Measurements from ENCODE around the gene OR2L13. TPM values are rescaled to one million over a fixed set of nuclear protein-coding genes. Genes with fewer than 3 reads are reported as not detected.
"Not testable (repeated sequence)": the region's sequence is repeated elsewhere in the genome, so short reads cannot be mapped to it uniquely, and the experiment has no call there.

Gene OR2L13
- total RNA-seq (under 1 TPM in 1 of 2 donors, not detected in 1; 0.21 TPM), total RNA-seq (0 reads per million in 2 donors)

DNA sequence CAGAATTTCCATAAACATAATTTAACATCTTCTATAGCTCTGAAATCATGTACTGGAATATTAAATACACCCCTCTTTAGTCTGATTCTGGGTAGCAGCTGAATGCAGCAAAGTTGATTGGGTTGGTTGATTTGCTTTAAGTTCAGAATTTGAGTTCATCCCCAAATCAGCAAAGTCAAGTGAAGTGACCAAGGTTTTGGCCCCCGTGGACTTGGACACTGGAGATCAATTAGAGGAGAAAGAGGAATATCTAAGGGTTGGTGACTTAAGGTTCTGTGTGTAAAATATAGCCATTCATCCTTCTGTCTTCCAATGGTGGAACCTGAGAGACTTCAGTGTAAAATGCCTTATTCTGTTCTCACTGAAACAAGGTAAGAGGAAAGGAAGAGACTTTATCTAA, at the start of gene OR2L13:
OR2L13 (plus strand) TSS at position 301 of the 400 bp plus-strand sequence. CDS start 4,192 bp downstream, outside the sequence.
- H3K9me3 ChIP-seq (ENCODE audit: control insufficient read depth, low read length, poor library complexity, severe bottlenecking): no peaks in the 10 kb centered on the region
- no peak for DNase-seq
- H3K27me3 Mint-ChIP-seq: no peaks in the 10 kb centered on the region
- no peaks in the 10 kb centered on the region for H3K36me3 Mint-ChIP-seq (ENCODE audit: low read depth)
- H3K27ac Mint-ChIP-seq: no peak within 1 kb of the TSS
- no peaks in the 10 kb centered on the region for H3K4me1 Mint-ChIP-seq
- no peak for ATAC-seq
- H3K4me3 Mint-ChIP-seq: no peak within 1 kb of the TSS

DNA sequence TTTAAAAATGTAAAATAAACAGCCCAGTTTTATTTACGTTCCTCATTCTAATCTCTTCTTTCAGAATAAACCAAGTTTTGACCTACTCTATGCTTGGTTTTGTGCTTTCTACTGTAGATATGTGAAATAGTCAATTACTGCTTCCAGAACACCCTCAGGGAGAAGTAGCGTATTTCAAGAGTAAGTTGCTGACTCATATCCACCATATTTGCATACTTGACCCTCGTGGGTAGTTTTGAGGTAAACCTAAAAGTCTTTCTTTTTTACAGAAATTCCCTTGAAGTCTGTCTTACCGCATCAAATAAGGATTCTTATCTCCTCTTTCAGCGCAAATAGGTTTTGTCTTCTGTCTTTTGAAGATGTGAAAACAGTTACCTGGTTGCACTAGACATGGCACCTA, 49.8 kb upstream of the OR2L13 start:
- Mint-ChIP-seq H3K36me3 (ENCODE audit: low read depth) (no peaks in the 10 kb centered on the region), H3K4me1 (no peaks in the 10 kb centered on the region), H3K27ac (no peak overlapping the region), H3K4me3 (no peak overlapping the region), H3K27me3 (no peaks in the 10 kb centered on the region)
- DNase-seq: no peak
- ATAC-seq: no peak
- H3K9me3 ChIP-seq (ENCODE audit: control insufficient read depth, low read length, poor library complexity, severe bottlenecking): peaks cover 3% of the 10 kb centered on the region

DNA sequence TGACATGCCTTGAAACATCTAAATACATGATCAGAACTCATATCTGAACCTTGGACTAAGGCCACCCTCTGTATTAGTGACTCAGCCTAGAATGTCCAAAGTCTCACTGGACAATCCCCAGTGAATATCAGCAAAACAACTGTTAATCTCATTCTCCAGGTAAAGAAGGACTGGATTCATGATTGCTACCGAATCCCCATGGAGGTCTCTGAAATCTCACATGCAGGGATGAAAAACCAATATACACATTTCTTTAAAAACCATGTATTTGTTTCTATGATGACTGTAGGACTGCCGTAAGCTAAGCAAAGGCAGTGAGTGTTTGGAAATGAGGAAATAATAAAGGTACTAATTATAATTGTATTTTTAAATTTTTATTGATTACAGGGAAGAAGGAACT, 48.4 kb upstream of the OR2L13 start, which contains the start of gene OR2L3:
OR2L3 (plus strand) TSS at position 301 of the 400 bp plus-strand sequence. CDS start 13,846 bp downstream, outside the sequence.
- no peaks in the 10 kb centered on the region for H3K4me1 Mint-ChIP-seq
- no peak within 1 kb of the TSS for H3K4me3 Mint-ChIP-seq
- DNase-seq: no peak
- H3K27me3 Mint-ChIP-seq: no peaks in the 10 kb centered on the region
- H3K27ac Mint-ChIP-seq: no peak within 1 kb of the TSS
- H3K9me3 ChIP-seq (ENCODE audit: control insufficient read depth, low read length, poor library complexity, severe bottlenecking): peaks cover 3% of the 10 kb centered on the region
- H3K36me3 Mint-ChIP-seq (ENCODE audit: low read depth): no peaks in the 10 kb centered on the region
- no peak for ATAC-seq

- no peaks in the 10 kb centered on the region for H3K27me3 Mint-ChIP-seq
- no peaks in the 10 kb centered on the region for H3K4me1 Mint-ChIP-seq
- H3K27ac Mint-ChIP-seq: no peak overlapping the region
- no peak for ATAC-seq
- H3K4me3 Mint-ChIP-seq: no peak overlapping the region
- DNase-seq: no peak
- H3K9me3 ChIP-seq (ENCODE audit: control insufficient read depth, low read length, poor library complexity, severe bottlenecking): peaks cover 3% of the 10 kb centered on the region
- no peaks in the 10 kb centered on the region for H3K36me3 Mint-ChIP-seq (ENCODE audit: low read depth)
These were observed 48.0 kb upstream of the OR2L13 start for GRCh38 chr1:248047008-248047407.

- no peaks in the 10 kb centered on the region for H3K36me3 Mint-ChIP-seq (ENCODE audit: low read depth)
These were observed 40.3 kb upstream of the OR2L13 start for GRCh38 chr1:248054671-248055070.

GRCh38 chr1:248055261-248055660, 39.7 kb upstream of the OR2L13 start:
- ATAC-seq (no peak), DNase-seq (no peak)
- H3K27ac Mint-ChIP-seq: no peak overlapping the region
- no peaks in the 10 kb centered on the region for H3K9me3 ChIP-seq (ENCODE audit: control insufficient read depth, low read length, poor library complexity, severe bottlenecking)
- no peak overlapping the region for H3K4me3 Mint-ChIP-seq
- no peaks in the 10 kb centered on the region for H3K27me3 Mint-ChIP-seq
- H3K4me1 Mint-ChIP-seq: no peaks in the 10 kb centered on the region
- H3K36me3 Mint-ChIP-seq (ENCODE audit: low read depth): no peaks in the 10 kb centered on the region

More at GRCh38 chr1:248054671-248055070, 40.3 kb upstream of the OR2L13 start:
- no peak for DNase-seq
- no peak for ATAC-seq
- Mint-ChIP-seq H3K4me3 (no peak overlapping the region), H3K4me1 (no peaks in the 10 kb centered on the region), H3K27ac (no peak overlapping the region), H3K27me3 (no peaks in the 10 kb centered on the region)
- no peaks in the 10 kb centered on the region for H3K9me3 ChIP-seq (ENCODE audit: control insufficient read depth, low read length, poor library complexity, severe bottlenecking)

- Mint-ChIP-seq H3K27ac (no peak overlapping the region), H3K4me1 (no peaks in the 10 kb centered on the region), H3K36me3 (ENCODE audit: low read depth) (no peaks in the 10 kb centered on the region), H3K27me3 (no peaks in the 10 kb centered on the region), H3K4me3 (no peak overlapping the region)
- DNase-seq (no peak), ATAC-seq (no peak)
- H3K9me3 ChIP-seq (ENCODE audit: control insufficient read depth, low read length, poor library complexity, severe bottlenecking): no peaks in the 10 kb centered on the region
These were observed 29.9 kb upstream of the OR2L13 start for GRCh38 chr1:248065071-248065470.

- Mint-ChIP-seq H3K27ac (no peak overlapping the region), H3K36me3 (ENCODE audit: low read depth) (no peaks in the 10 kb centered on the region), H3K27me3 (no peaks in the 10 kb centered on the region), H3K4me3 (no peak overlapping the region), H3K4me1 (no peaks in the 10 kb centered on the region)
- DNase-seq: no peak
- H3K9me3 ChIP-seq (ENCODE audit: control insufficient read depth, low read length, poor library complexity, severe bottlenecking): no peaks in the 10 kb centered on the region
- no peak for ATAC-seq
These were observed 29.4 kb upstream of the OR2L13 start for GRCh38 chr1:248065604-248066003.

- H3K9me3 ChIP-seq (ENCODE audit: control insufficient read depth, low read length, poor library complexity, severe bottlenecking); ATAC-seq: not testable (repeated sequence)
These were observed 11.1 kb upstream of the OR2L13 start for GRCh38 chr1:248083864-248084263.

GRCh38 chr1:248098529-248098928, 3.5 kb downstream of the OR2L13 start:
- DNase-seq (no peak), ATAC-seq (no peak)
- H3K9me3 ChIP-seq (ENCODE audit: control insufficient read depth, low read length, poor library complexity, severe bottlenecking): peaks cover 2% of the 10 kb centered on the region
- H3K27me3 Mint-ChIP-seq: no peaks in the 10 kb centered on the region
- H3K4me3 Mint-ChIP-seq: no peak overlapping the region
- no peaks in the 10 kb centered on the region for H3K36me3 Mint-ChIP-seq (ENCODE audit: low read depth)
- no peaks in the 10 kb centered on the region for H3K4me1 Mint-ChIP-seq
- no peak overlapping the region for H3K27ac Mint-ChIP-seq

More at GRCh38 chr1:248083864-248084263, 11.1 kb upstream of the OR2L13 start:
- not testable (repeated sequence) for DNase-seq; H3K4me3 Mint-ChIP-seq; H3K27me3 Mint-ChIP-seq; H3K36me3 Mint-ChIP-seq (ENCODE audit: low read depth); H3K27ac Mint-ChIP-seq; H3K4me1 Mint-ChIP-seq

DNA sequence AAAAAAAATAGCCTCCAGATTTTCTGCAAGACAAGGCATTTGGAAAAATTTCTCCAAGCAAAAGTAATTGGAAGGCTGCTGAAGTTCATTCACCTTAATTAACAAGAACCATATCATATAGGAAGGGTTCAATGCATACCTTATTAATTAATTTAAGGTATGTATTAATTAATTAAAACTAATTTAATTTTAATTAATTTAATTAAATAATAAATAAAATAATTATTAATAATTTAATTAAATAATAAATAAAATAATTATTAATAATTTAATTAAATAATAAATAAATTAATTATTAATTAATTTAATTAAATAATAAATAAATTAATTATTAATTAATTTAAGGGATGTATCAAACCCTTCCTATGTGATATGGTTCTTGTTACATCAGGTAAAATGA, 7.9 kb downstream of the OR2L13 start:
- H3K9me3 ChIP-seq (ENCODE audit: control insufficient read depth, low read length, poor library complexity, severe bottlenecking): peaks cover 2% of the 10 kb centered on the region
- no peaks in the 10 kb centered on the region for H3K27me3 Mint-ChIP-seq
- H3K27ac Mint-ChIP-seq: no peak overlapping the region
- H3K36me3 Mint-ChIP-seq (ENCODE audit: low read depth): no peaks in the 10 kb centered on the region
- no peaks in the 10 kb centered on the region for H3K4me1 Mint-ChIP-seq
- ATAC-seq (no peak), DNase-seq (no peak)
- H3K4me3 Mint-ChIP-seq: no peak overlapping the region

- H3K27me3 Mint-ChIP-seq: no peaks in the 10 kb centered on the region
- DNase-seq (no peak), ATAC-seq (no peak)
- H3K9me3 ChIP-seq (ENCODE audit: control insufficient read depth, low read length, poor library complexity, severe bottlenecking): peaks cover 4% of the 10 kb centered on the region
- no peaks in the 10 kb centered on the region for H3K4me1 Mint-ChIP-seq
- H3K36me3 Mint-ChIP-seq (ENCODE audit: low read depth): no peaks in the 10 kb centered on the region
- H3K4me3 Mint-ChIP-seq: no peak overlapping the region
- no peak overlapping the region for H3K27ac Mint-ChIP-seq
These were observed 16.2 kb downstream of the OR2L13 start for GRCh38 chr1:248111157-248111556.

DNA sequence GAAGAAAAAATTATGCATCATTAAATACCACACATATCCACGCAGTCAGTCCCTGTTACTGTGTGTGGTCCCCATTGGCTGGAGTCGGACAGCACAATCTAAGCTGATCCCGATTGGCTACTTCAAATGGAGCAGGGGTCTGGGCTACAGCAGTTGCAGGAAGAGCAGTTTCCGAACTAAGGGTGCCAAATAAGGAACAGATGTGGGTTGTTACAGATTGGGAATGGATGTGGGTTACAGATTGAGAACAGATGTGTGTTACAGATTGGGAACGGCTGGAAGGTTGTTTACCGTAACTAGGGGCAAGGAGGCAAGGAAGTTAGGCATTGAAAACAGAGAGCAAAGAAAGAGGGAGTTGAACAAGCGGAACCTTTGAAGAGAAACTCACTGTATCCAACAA, 19.9 kb downstream of the OR2L13 start:
- peaks cover 4% of the 10 kb centered on the region for H3K9me3 ChIP-seq (ENCODE audit: control insufficient read depth, low read length, poor library complexity, severe bottlenecking)
- ATAC-seq: no peak
- Mint-ChIP-seq H3K27ac (no peak overlapping the region), H3K4me1 (no peaks in the 10 kb centered on the region), H3K27me3 (no peaks in the 10 kb centered on the region), H3K36me3 (ENCODE audit: low read depth) (no peaks in the 10 kb centered on the region), H3K4me3 (no peak overlapping the region)
- DNase-seq: no peak

- no peak for ATAC-seq
- DNase-seq: no peak
- Mint-ChIP-seq H3K36me3 (ENCODE audit: low read depth) (no peaks in the 10 kb centered on the region), H3K4me1 (no peaks in the 10 kb centered on the region), H3K4me3 (no peak overlapping the region), H3K27ac (no peak overlapping the region), H3K27me3 (no peaks in the 10 kb centered on the region)
- no peaks in the 10 kb centered on the region for H3K9me3 ChIP-seq (ENCODE audit: control insufficient read depth, low read length, poor library complexity, severe bottlenecking)
These were observed 32.7 kb downstream of the OR2L13 start for GRCh38 chr1:248127653-248128052.

Data from T-helper 17 cell (primary cell).